Common myeloid progenitor, CD34-positive (primary cell): ENCODE measurements around the gene SEL1L.

Experiments
- CTCF ChIA-PET: fragments of 350-600 bp; sonication (Branson Sonifier 250); formaldehyde crosslinking; loops from one replicate; lab custom pipeline; 2021; ENCODE audit warnings: antibody characterized with exemption; lab: Charles Lee
- POLR2A ChIA-PET: fragments of 350-600 bp; sonication (Branson Sonifier 250); formaldehyde crosslinking; loops from one replicate; lab custom pipeline; 2021; ENCODE audit warnings: antibody characterized with exemption; lab: Charles Lee
- DNase-seq, 3 donors: peaks; one replicate each; pipeline versions ENCODE4 v3.0.0 to v3.0.0-alpha.2; 2013
- H3K27ac ChIP-seq, 2 experiments: 1 replicate in 1 of 2; 2 replicates in 1 of 2; pipeline ENCODE4 v1.7.0; 2013; ENCODE audit warnings: inconsistent platforms in 2 of 2, low read length in 2 of 2, mild to moderate bottlenecking in 2 of 2, low read depth in 1 of 2, moderate library complexity in 1 of 2; ENCODE audit not compliant: severe bottlenecking in 2 of 2, insufficient read depth in 1 of 2, poor library complexity in 1 of 2
- H3K27me3 ChIP-seq, 5 experiments: replicated peaks in 2 of 5; 1 replicate in 3 of 5; 2 replicates in 2 of 5; pipeline versions ENCODE4 v1.6.1 to v1.7.0; 2013; ENCODE audit warnings: low read length in 4 of 5, mild to moderate bottlenecking in 2 of 5, moderate library complexity in 2 of 5, inconsistent platforms in 1 of 5; ENCODE audit not compliant: insufficient read depth in 5 of 5, control insufficient read depth in 4 of 5
- H3K36me3 ChIP-seq, 4 experiments: 1 replicate in 2 of 4; 2 replicates in 2 of 4; pipeline versions ENCODE4 v1.6.1 to v1.7.0; 2013; ENCODE audit warnings: low read length in 3 of 4, control low read depth in 1 of 4, mild to moderate bottlenecking in 1 of 4; ENCODE audit not compliant: control insufficient read depth in 4 of 4, insufficient read depth in 4 of 4
- H3K4me1 ChIP-seq, 4 experiments: 1 replicate in 3 of 4; 2 replicates in 1 of 4; pipeline versions ENCODE4 v1.6.1 to v1.7.1; 2013; ENCODE audit warnings: low read length in 3 of 4, mild to moderate bottlenecking in 3 of 4, control low read depth in 1 of 4, inconsistent platforms in 1 of 4, moderate library complexity in 1 of 4; ENCODE audit not compliant: control insufficient read depth in 4 of 4, insufficient read depth in 4 of 4; ENCODE audit errors: control extremely low read depth in 1 of 4
- H3K4me3 ChIP-seq, 7 experiments: 1 replicate in 4 of 7; 2 replicates in 3 of 7; pipeline versions ENCODE4 v1.5.1 to v1.7.0; 2013; ENCODE audit warnings: mild to moderate bottlenecking in 7 of 7, low read length in 6 of 7, moderate library complexity in 6 of 7, inconsistent platforms in 2 of 7, low read depth in 2 of 7, control low read depth in 1 of 7; ENCODE audit not compliant: insufficient read depth in 4 of 7, control insufficient read depth in 1 of 7; ENCODE audit errors: extremely low read depth in 1 of 7
- H3K9me3 ChIP-seq, 5 experiments: 1 replicate in 4 of 5; 2 replicates in 1 of 5; pipeline versions ENCODE4 v1.6.1 to v1.7.1; 2013; ENCODE audit warnings: low read length in 4 of 5, mild to moderate bottlenecking in 2 of 5, inconsistent platforms in 1 of 5, low read depth in 1 of 5, moderate library complexity in 1 of 5; ENCODE audit not compliant: control insufficient read depth in 4 of 5, insufficient read depth in 2 of 5; ENCODE audit errors: control extremely low read depth in 1 of 5
- WGBS: methylation state at CpG from one replicate; pipeline ENCODE4 v1.1.5; 2013; ENCODE audit not compliant: insufficient coverage; 5-methylcytosine and 5-hydroxymethylcytosine counted together

SEL1L gene

DNA sequence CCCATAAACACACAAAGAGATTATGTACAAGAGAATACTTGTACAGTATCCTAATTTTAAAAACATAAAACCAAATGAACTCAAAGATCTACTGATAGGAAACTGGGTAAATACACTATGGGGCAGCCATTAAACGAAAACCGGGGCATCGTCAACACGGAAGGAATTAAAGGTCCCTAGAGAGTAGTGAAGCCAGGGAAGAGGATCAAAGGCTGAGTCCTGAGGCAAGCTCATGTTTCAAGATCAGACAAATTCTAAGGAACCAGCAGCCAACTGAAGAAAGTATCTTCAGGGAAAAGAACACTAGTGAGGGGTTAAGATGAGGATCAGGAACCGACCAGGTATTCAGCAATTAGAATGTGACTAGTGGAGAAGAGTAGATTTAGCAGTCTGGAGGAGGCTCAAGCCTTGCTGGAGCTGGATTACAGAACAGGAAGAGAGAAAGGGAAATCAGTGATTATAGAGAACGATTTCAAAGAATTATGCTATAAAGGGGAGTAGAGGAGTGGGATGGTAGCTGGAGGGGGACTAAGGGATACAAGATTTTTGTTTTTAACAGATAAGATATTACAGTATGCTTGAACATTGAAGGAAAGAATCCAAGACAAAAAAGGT, 23.7 kb downstream of the SEL1L start:
- no peak overlapping the region for H3K27ac ChIP-seq
- CTCF ChIA-PET, result interaction anchor here (0.7 to 1.8 kb wide), 5 partner anchors 10 to 89 kb away, joined by 3 to 6 read pairs (median 3); no protein-coding TSS in a partner anchor

GRCh38 chr14:81509321-81509720, 24.3 kb downstream of the SEL1L start:
- peaks cover 20 to 41% (median 30%) of the 10 kb centered on the region in 4 experiments for H3K36me3 ChIP-seq
- H3K9me3 ChIP-seq, result peaks cover 0 to 2% (median 0%) of the 10 kb centered on the region in 5 experiments
- ChIA-PET CTCF (interaction anchor here (1.1 to 1.4 kb wide), 2 partner anchors 12 to 32 kb away, joined by 3 to 6 read pairs; no protein-coding TSS in a partner anchor), POLR2A (no interaction called here)
- no peak overlapping the region for H3K27ac ChIP-seq
- WGBS, result 97% methylated on average over 3 of the region's 5 CpGs
- H3K4me3 ChIP-seq, result no peak overlapping the region
- peaks cover 0 to 12% (median 3%) of the 10 kb centered on the region in 4 experiments for H3K4me1 ChIP-seq
- no peaks in the 10 kb centered on the region for H3K27me3 ChIP-seq
- no peak for DNase-seq

More for the DNA sequence above, 23.7 kb downstream of the SEL1L start:
- Histone ChIP-seq H3K4me1 (peaks cover 0 to 12% (median 3%) of the 10 kb centered on the region in 4 experiments), H3K27me3 (no peaks in the 10 kb centered on the region), H3K36me3 (peaks cover 17 to 35% (median 25%) of the 10 kb centered on the region in 4 experiments), H3K4me3 (no peak overlapping the region), H3K9me3 (peaks cover 0 to 2% (median 0%) of the 10 kb centered on the region in 5 experiments)
- POLR2A ChIA-PET, result interaction anchor here (0.6 to 0.7 kb wide), 3 partner anchors 8 to 24 kb away, joined by 3 read pairs; partner anchors contain the start of gene SEL1L
- WGBS, result 81% methylated on average over 6 of the region's 6 CpGs
- DNase-seq, result peak in 1 of 3 donors; percentile 11

- Histone ChIP-seq H3K36me3 (peaks cover 22 to 59% (median 39%) of the 10 kb centered on the region in 4 experiments), H3K4me1 (peaks cover 0 to 9% (median 3%) of the 10 kb centered on the region in 4 experiments), H3K9me3 (peaks cover 0 to 2% (median 0%) of the 10 kb centered on the region in 5 experiments), H3K27me3 (no peaks in the 10 kb centered on the region), H3K4me3 (no peak overlapping the region), H3K27ac (no peak overlapping the region)
- no peak for DNase-seq
- POLR2A ChIA-PET, result no interaction called here
- CTCF ChIA-PET, result interaction anchor here (1.3 kb wide), 1 partner anchor 12 kb away, joined by 4 read pairs; no protein-coding TSS in a partner anchor
Measured at GRCh38 chr14:81506487-81506886, 27.2 kb downstream of the SEL1L start.

DNA sequence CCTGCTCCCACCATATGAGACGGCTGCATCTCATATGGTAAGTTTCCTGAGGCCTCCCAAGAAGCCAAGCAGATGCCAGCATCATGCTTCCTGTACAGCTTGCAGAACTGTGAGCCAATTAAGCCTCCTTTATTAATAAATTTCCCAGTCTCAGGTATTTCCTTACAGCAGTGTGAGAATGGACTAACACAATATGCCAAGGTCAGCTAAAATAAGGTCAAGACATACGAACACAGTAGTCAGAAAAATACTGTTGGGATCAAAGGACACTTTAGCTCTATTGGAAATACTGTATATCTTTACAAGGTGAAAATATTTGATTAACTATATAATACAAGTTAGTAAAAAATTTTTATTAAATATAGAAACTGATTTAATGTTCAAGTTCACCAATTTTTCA, 28.8 kb downstream of the SEL1L start:
- Histone ChIP-seq H3K27me3 (no peaks in the 10 kb centered on the region), H3K4me3 (no peak overlapping the region), H3K27ac (no peak overlapping the region), H3K4me1 (peaks cover 0 to under 1% (median under 1%) of the 10 kb centered on the region in 4 experiments), H3K9me3 (peaks cover 0 to 2% (median 0%) of the 10 kb centered on the region in 5 experiments), H3K36me3 (peaks cover 24 to 71% (median 47%) of the 10 kb centered on the region in 4 experiments)
- DNase-seq, result no peak
- ChIA-PET POLR2A (no interaction called here), CTCF (interaction anchor here (1.8 kb wide), 1 partner anchor 26 kb away, joined by 4 read pairs; no protein-coding TSS in a partner anchor)
- WGBS, result 100% methylated on average over 1 of the region's 2 CpGs

- Histone ChIP-seq H3K36me3 (peaks cover 26 to 77% (median 59%) of the 10 kb centered on the region in 4 experiments), H3K27me3 (no peaks in the 10 kb centered on the region), H3K4me1 (no peaks in the 10 kb centered on the region), H3K4me3 (no peak overlapping the region), H3K9me3 (no peaks in the 10 kb centered on the region), H3K27ac (no peak overlapping the region)
- CTCF ChIA-PET, result interaction anchor here (1.4 kb wide), 1 partner anchor 15 kb away, joined by 3 read pairs; no protein-coding TSS in a partner anchor
- DNase-seq, result no peak
- POLR2A ChIA-PET, result no interaction called here
- no CpG with 5 or more reads among the region's 1 CpG for WGBS
Measured at GRCh38 chr14:81485781-81486180, 47.9 kb downstream of the SEL1L start.

DNA sequence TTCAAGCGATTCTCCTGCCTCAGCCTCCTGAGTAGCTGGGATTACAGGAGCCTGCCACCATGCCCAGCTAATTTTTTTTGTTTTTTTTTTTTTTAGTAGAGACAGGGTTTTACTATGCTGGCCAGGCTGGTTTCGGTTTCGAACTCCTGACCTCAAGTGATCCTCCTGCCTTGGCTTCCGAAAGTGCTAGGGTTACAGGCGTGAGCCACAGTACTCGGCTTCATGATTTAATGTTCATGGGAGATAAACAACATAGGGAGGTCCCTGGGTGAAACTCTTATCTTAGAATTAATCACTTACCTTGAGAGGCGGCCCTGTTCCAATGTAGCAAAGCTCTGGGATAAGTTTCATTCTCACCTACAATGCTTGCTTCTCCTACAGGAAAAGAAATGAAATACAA, 48.3 kb downstream of the SEL1L start:
- peaks cover 30 to 77% (median 60%) of the 10 kb centered on the region in 4 experiments for H3K36me3 ChIP-seq
- POLR2A ChIA-PET, result no interaction called here
- DNase-seq, result no peak
- no peak overlapping the region for H3K27ac ChIP-seq
- H3K4me3 ChIP-seq, result no peak overlapping the region
- no peaks in the 10 kb centered on the region for H3K27me3 ChIP-seq
- H3K9me3 ChIP-seq, result no peaks in the 10 kb centered on the region
- 100% methylated on average over 4 of the region's 7 CpGs for WGBS
- CTCF ChIA-PET, result interaction anchor here (1.4 kb wide), 1 partner anchor 15 kb away, joined by 3 read pairs; no protein-coding TSS in a partner anchor
- H3K4me1 ChIP-seq, result no peaks in the 10 kb centered on the region

GRCh38 chr14:81484120-81484519, 49.5 kb downstream of the SEL1L start:
- no peak for DNase-seq
- no peak overlapping the region for H3K27ac ChIP-seq
- H3K4me1 ChIP-seq, result no peaks in the 10 kb centered on the region
- ChIA-PET POLR2A (no interaction called here), CTCF (interaction anchor here (1.2 kb wide), 1 partner anchor 11 kb away, joined by 3 read pairs; no protein-coding TSS in a partner anchor)
- H3K36me3 ChIP-seq, result peaks cover 34 to 74% (median 57%) of the 10 kb centered on the region in 4 experiments
- H3K9me3 ChIP-seq, result no peaks in the 10 kb centered on the region
- no peak overlapping the region for H3K4me3 ChIP-seq
- no peaks in the 10 kb centered on the region for H3K27me3 ChIP-seq
- 100% methylated on average over 2 of the region's 4 CpGs for WGBS
